Vagina (tissue), 1 donor: Measurements from ENCODE around the gene FAM227A. TPM values are rescaled to one million over a fixed set of nuclear protein-coding genes. Genes with fewer than 3 reads are reported as not detected.

ENCODE experiments used
- total RNA-seq: library from RNA; depleted of rRNA; stranded (reverse); fragments of >200 nt; gene quantifications from one replicate; pipeline ENCODE4 v1.2.3, GENCODE V29; 2016

FAM227A gene
- total RNA-seq, 1 donor from 2014 or later = 0.25 TPM

Other genes starting within 250 kb of the FAM227A start
- gene KCNJ4, start 201.2 kb downstream of the FAM227A start, total RNA-seq = not detected
- 3.9 TPM for gene KDELR3, start 188.3 kb downstream of the FAM227A start, total RNA-seq
- 1,042 TPM for gene DDX17, start 150.1 kb downstream of the FAM227A start, total RNA-seq
- gene DMC1, start 86.2 kb downstream of the FAM227A start, total RNA-seq = 12.3 TPM
- 11.8 TPM for gene CBY1, start 246 bp upstream of the FAM227A start, total RNA-seq
- 21.1 TPM for gene TOMM22, start 25.6 kb upstream of the FAM227A start, total RNA-seq
- gene JOSD1, start 44.6 kb upstream of the FAM227A start, total RNA-seq = 106 TPM
- 69.5 TPM for gene GTPBP1, start 49.6 kb upstream of the FAM227A start, total RNA-seq
- gene SUN2, start 99.6 kb upstream of the FAM227A start, total RNA-seq = 258 TPM
- gene DNAL4, start 137.8 kb upstream of the FAM227A start, total RNA-seq = 14.7 TPM
- gene NPTXR, start 187.6 kb upstream of the FAM227A start, total RNA-seq = 9.3 TPM
- gene CBX6, start 215.8 kb upstream of the FAM227A start, total RNA-seq = 31.7 TPM